GM12892 (cell line): ENCODE data around the gene MED26.

ENCODE experiments used
- POLR2A ChIP-seq: IDR thresholded peaks from 2 replicates; pipeline ENCODE4 v1.6.1; 2011; ENCODE audit warnings: low read depth, low read length, control low read depth
- POLR2AphosphoS5 ChIP-seq: IDR thresholded peaks from 2 replicates; pipeline ENCODE4 v1.6.1; 2011; ENCODE audit warnings: low read depth, low read length, control low read depth

DNA sequence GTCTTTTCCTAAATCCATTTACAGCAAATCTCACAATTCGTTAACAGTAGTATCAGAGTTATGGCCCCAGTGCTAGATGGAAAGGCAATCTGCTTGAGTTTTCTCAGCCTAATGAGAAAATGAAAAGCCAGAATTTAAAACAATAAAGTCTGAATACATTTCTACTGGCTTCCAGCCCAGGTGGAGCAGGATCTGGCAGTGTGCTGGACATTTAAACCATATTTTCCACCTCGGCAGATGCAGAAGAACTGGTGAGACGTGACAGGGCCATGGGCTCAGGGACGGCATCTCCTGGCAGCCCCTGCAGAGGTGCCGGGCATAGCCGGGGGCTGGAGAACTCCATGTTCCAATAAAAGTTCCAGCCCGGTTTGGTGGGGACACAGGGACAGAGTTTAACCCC lies 24.9 kb upstream of the MED26 start:
- no peak for TF ChIP-seq POLR2AphosphoS5
- no peak for TF ChIP-seq POLR2A
